Trophoblast cell (in vitro differentiated cells and primary cell): ENCODE results near the gene NDUFA12.

Experiments used
- DNase-seq, 2 donors: peaks; one replicate each; pipeline ENCODE4 v3.0.0-alpha.2; 2016
- H2AFZ ChIP-seq: 2 replicates; pipeline ENCODE4 v1.6.1; 2013; ENCODE audit warnings: low read length, moderate library complexity, mild to moderate bottlenecking; ENCODE audit not compliant: insufficient read depth, poor library complexity
- H2AK5ac ChIP-seq: 2 replicates; pipeline ENCODE4 v1.6.1; 2013; ENCODE audit warnings: mild to moderate bottlenecking, low read length
- H2BK120ac ChIP-seq: 2 replicates; pipeline ENCODE4 v1.6.1; 2013; ENCODE audit warnings: low read length, mild to moderate bottlenecking, moderate library complexity; ENCODE audit not compliant: insufficient read depth, poor library complexity
- H2BK12ac ChIP-seq: 2 replicates; pipeline ENCODE4 v1.6.1; 2013; ENCODE audit warnings: mild to moderate bottlenecking, low read length, moderate library complexity
- H2BK5ac ChIP-seq: 2 replicates; pipeline ENCODE4 v1.6.1; 2013; ENCODE audit warnings: low read length, low read depth, moderate library complexity, mild to moderate bottlenecking; ENCODE audit not compliant: poor library complexity
- H3K14ac ChIP-seq: 2 replicates; pipeline ENCODE4 v1.6.1; 2013; ENCODE audit warnings: mild to moderate bottlenecking, low read length
- H3K18ac ChIP-seq: 2 replicates; pipeline ENCODE4 v1.6.1; 2013; ENCODE audit warnings: mild to moderate bottlenecking, low read length
- H3K23ac ChIP-seq: 2 replicates; pipeline ENCODE4 v1.6.1; 2013; ENCODE audit warnings: low read length
- H3K27ac ChIP-seq: 2 replicates; pipeline ENCODE4 v1.5.1; 2013; ENCODE audit warnings: low read depth, mild to moderate bottlenecking, inconsistent platforms, low read length, moderate library complexity
- H3K27me3 ChIP-seq: 2 replicates; pipeline ENCODE4 v1.6.1; 2013; ENCODE audit warnings: inconsistent platforms, mild to moderate bottlenecking, low read length, moderate library complexity; ENCODE audit not compliant: insufficient read depth
- H3K36me3 ChIP-seq, 2 experiments: 1 replicate in 1 of 2; 2 replicates in 1 of 2; pipeline ENCODE4 v1.6.1; 2013; ENCODE audit warnings: low read length in 2 of 2, mild to moderate bottlenecking in 2 of 2, moderate library complexity in 1 of 2; ENCODE audit not compliant: insufficient read depth in 2 of 2, control insufficient read depth in 1 of 2
- H3K4ac ChIP-seq: 2 replicates; pipeline ENCODE4 v1.6.1; 2013; ENCODE audit warnings: low read depth, mild to moderate bottlenecking, low read length, moderate library complexity
- H3K4me1 ChIP-seq, 2 experiments: 1 replicate in 1 of 2; 2 replicates in 1 of 2; pipeline ENCODE4 v1.6.1; 2013; ENCODE audit warnings: low read length in 2 of 2, mild to moderate bottlenecking in 2 of 2, moderate library complexity in 1 of 2; ENCODE audit not compliant: insufficient read depth in 2 of 2, control insufficient read depth in 1 of 2
- H3K4me2 ChIP-seq: 2 replicates; pipeline ENCODE4 v1.6.1; 2013; ENCODE audit warnings: inconsistent platforms, mild to moderate bottlenecking, low read length, moderate library complexity
- H3K4me3 ChIP-seq: 2 replicates; pipeline ENCODE4 v1.5.1; 2013; ENCODE audit warnings: mild to moderate bottlenecking, low read depth, low read length, inconsistent platforms
- H3K79me1 ChIP-seq: one replicate; pipeline ENCODE4 v1.6.1; 2013; ENCODE audit warnings: low read length
- H3K79me2 ChIP-seq: 2 replicates; pipeline ENCODE4 v1.6.1; 2013; ENCODE audit warnings: low read length, mild to moderate bottlenecking; ENCODE audit not compliant: control insufficient read depth, insufficient read depth, poor library complexity
- H3K9ac ChIP-seq: 2 replicates; pipeline ENCODE4 v1.6.1; 2013; ENCODE audit warnings: mild to moderate bottlenecking, low read length
- H3K9me3 ChIP-seq: 2 replicates; pipeline ENCODE4 v1.6.1; 2013; ENCODE audit warnings: low read depth, mild to moderate bottlenecking, control low read depth, inconsistent platforms, low read length; ENCODE audit not compliant: insufficient read depth
- H4K12ac ChIP-seq: 2 replicates; pipeline ENCODE4 v1.6.1; 2013; ENCODE audit warnings: low read depth, mild to moderate bottlenecking, low read length, moderate library complexity
- H4K8ac ChIP-seq: 2 replicates; pipeline ENCODE4 v1.6.1; 2013; ENCODE audit warnings: low read depth, mild to moderate bottlenecking, low read length, moderate library complexity
- H4K91ac ChIP-seq: one replicate; pipeline ENCODE4 v1.6.1; 2013; ENCODE audit warnings: low read depth, mild to moderate bottlenecking, low read length, moderate library complexity
- WGBS: extraction: QIAGEN DNeasy Blood & Tissue Kit; methylation state at CpG from one replicate; pipeline ENCODE4 v1.1.7; 2013; ENCODE audit warnings: missing lambda C conversion rate; ENCODE audit not compliant: insufficient read length, insufficient coverage; ENCODE audit errors: extremely low coverage; 5-methylcytosine and 5-hydroxymethylcytosine counted together

Gene NDUFA12

DNA sequence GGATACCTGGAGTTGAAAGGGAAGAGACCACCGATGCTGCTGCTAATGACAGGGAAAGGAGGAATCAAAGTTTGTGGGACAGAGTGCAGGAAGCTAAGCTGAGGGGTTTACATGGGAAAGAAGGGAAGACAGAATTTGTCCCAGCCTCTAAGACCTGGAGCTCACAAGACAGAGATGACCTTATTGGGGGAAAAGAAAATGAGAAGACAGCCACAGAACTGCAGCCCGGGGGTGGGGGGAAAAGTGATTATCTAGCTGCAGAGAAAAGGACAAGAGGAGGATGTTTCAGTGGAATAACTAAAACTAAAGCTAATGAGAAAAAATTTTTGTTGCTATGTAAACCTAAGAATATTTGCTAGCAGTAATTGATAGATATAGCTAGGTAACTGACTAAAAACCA lies 30.7 kb downstream of the NDUFA12 start:
- Histone ChIP-seq H4K91ac (no peak overlapping the region), H3K4me1 (peaks cover under 1% of the 10 kb centered on the region in 2 experiments), H2BK12ac (no peak overlapping the region), H3K9ac (no peak overlapping the region), H3K4me3 (no peak overlapping the region), H4K8ac (no peak overlapping the region), H3K23ac (no peak overlapping the region), H3K79me1 (no peaks in the 10 kb centered on the region), H2AK5ac (no peak overlapping the region), H3K9me3 (no peaks in the 10 kb centered on the region), H2BK5ac (no peak overlapping the region), H4K12ac (no peak overlapping the region), H3K27me3 (no peaks in the 10 kb centered on the region), H3K79me2 (no peaks in the 10 kb centered on the region), H3K4ac (no peak overlapping the region), H3K18ac (no peak overlapping the region), H3K36me3 (peaks cover 2% of the 10 kb centered on the region in 2 experiments), H3K14ac (no peak overlapping the region), H3K27ac (no peak overlapping the region), H2BK120ac (no peak overlapping the region), H2AFZ (no peak overlapping the region), H3K4me2 (no peak overlapping the region)
- DNase-seq = no peak
- WGBS = no CpG with 5 or more reads among the region's 2 CpGs

GRCh38 chr12:94971923-94972322 lies 31.6 kb downstream of the NDUFA12 start:
- Histone ChIP-seq H3K18ac (no peak overlapping the region), H2AK5ac (no peak overlapping the region), H3K9me3 (no peaks in the 10 kb centered on the region), H3K79me2 (no peaks in the 10 kb centered on the region), H4K8ac (no peak overlapping the region), H3K36me3 (peaks cover 2% of the 10 kb centered on the region in 2 experiments), H3K4me2 (no peak overlapping the region), H3K27ac (no peak overlapping the region), H3K4me3 (no peak overlapping the region), H3K14ac (no peak overlapping the region), H2BK5ac (no peak overlapping the region), H2BK120ac (no peak overlapping the region), H2BK12ac (no peak overlapping the region), H4K12ac (no peak overlapping the region), H3K27me3 (no peaks in the 10 kb centered on the region), H2AFZ (no peak overlapping the region), H3K4me1 (no peaks in the 10 kb centered on the region), H3K9ac (no peak overlapping the region), H3K79me1 (no peaks in the 10 kb centered on the region), H4K91ac (no peak overlapping the region), H3K23ac (no peak overlapping the region), H3K4ac (no peak overlapping the region)
- peak; percentile 89 for DNase-seq
- WGBS = no CpG with 5 or more reads among the region's 2 CpGs

DNA sequence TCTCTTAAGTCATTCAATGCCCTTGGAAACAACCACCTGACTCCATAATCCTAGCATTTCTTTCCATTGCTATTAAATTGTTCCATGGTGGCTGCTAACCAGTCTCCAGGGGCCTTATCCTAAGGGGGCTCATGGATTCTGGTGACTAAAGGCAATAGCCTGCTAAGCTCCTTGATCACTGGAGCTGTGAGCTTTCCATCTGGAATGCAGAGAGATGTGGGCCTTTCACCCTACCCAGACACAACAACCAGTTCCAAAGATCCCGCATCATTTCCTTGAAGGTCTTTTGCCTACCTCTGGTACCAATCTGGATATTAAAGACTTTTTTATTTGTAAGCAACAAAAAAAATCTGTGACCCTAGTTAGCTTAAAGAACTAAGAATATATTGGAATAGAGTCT lies 32.9 kb downstream of the NDUFA12 start:
- H2BK12ac ChIP-seq = no peak overlapping the region
- WGBS = no CpG with 5 or more reads among the region's 1 CpG

DNA sequence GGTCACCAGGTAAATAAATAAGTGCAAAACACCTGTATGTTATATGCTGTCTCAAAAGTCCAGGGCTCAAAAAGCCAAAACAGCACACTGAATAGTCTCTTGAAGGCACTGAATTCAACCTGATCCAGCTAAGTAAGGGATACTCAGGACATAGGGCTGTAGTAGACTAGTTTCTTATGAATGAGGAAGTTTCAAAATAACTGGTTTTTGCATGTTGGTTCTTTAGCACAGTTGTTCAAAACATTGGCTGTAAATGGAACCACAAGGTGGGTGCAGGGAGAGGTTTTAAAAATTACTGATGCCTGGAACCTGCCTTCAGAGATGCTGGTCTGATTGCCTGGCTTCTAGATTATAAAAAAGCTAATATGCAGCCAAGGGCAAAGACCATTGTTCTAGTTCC lies 34.1 kb downstream of the NDUFA12 start:
- Histone ChIP-seq H2BK5ac (no peak overlapping the region), H3K18ac (no peak overlapping the region), H4K91ac (no peak overlapping the region), H3K4me2 (no peak overlapping the region), H3K4ac (no peak overlapping the region), H3K79me2 (no peaks in the 10 kb centered on the region), H3K23ac (no peak overlapping the region), H3K4me1 (no peaks in the 10 kb centered on the region), H3K9me3 (no peaks in the 10 kb centered on the region), H3K27ac (no peak overlapping the region), H3K14ac (no peak overlapping the region), H4K8ac (no peak overlapping the region), H2AFZ (no peak overlapping the region), H3K27me3 (no peaks in the 10 kb centered on the region), H2AK5ac (no peak overlapping the region), H3K9ac (no peak overlapping the region), H3K36me3 (peaks cover 0 to 2% of the 10 kb centered on the region in 2 experiments), H3K4me3 (no peak overlapping the region), H2BK12ac (no peak overlapping the region), H3K79me1 (no peaks in the 10 kb centered on the region), H4K12ac (no peak overlapping the region), H2BK120ac (no peak overlapping the region)
- DNase-seq = no peak

More for the DNA sequence above, 32.9 kb downstream of the NDUFA12 start:
- H2AFZ ChIP-seq = no peak overlapping the region
- H2BK5ac ChIP-seq = no peak overlapping the region
- H3K23ac ChIP-seq = no peak overlapping the region
- no peaks in the 10 kb centered on the region for H3K9me3 ChIP-seq
- H3K27ac ChIP-seq = no peak overlapping the region
- no peaks in the 10 kb centered on the region for H3K79me2 ChIP-seq
- H3K9ac ChIP-seq = no peak overlapping the region
- H4K8ac ChIP-seq = no peak overlapping the region
- no peaks in the 10 kb centered on the region for H3K27me3 ChIP-seq
- no peaks in the 10 kb centered on the region for H3K79me1 ChIP-seq
- H3K14ac ChIP-seq = no peak overlapping the region
- H4K91ac ChIP-seq = no peak overlapping the region
- H3K4me3 ChIP-seq = no peak overlapping the region
- H3K18ac ChIP-seq = no peak overlapping the region
- no peak overlapping the region for H4K12ac ChIP-seq
- no peaks in the 10 kb centered on the region for H3K4me1 ChIP-seq
- H3K36me3 ChIP-seq = peaks cover 0 to 2% of the 10 kb centered on the region in 2 experiments
- no peak overlapping the region for H3K4ac ChIP-seq
- no peak overlapping the region for H2BK120ac ChIP-seq
- H2AK5ac ChIP-seq = no peak overlapping the region
- H3K4me2 ChIP-seq = no peak overlapping the region
- peak; percentile 57 to 66 for DNase-seq
